GM12878 (cell line): ENCODE results near the gene PPP1R26. TPM values are rescaled to one million over a fixed set of nuclear protein-coding genes. Genes with fewer than 3 reads are reported as not detected.

Experiments
- ATAC-seq: fragments of 200-7000 bp; cut with Tn5 transposase; 3 replicates; pipeline ENCODE4 v1.9.1; 2020; ENCODE audit warnings: mild to moderate bottlenecking, moderate library complexity
- BruUV-seq: library from RNA; stranded (reverse); fragments of 400-500 nt; replicated peaks from 2 replicates; lab custom pipeline; 2021; lab: Mats Ljungman, UMichigan
- CTCF ChIA-PET: fragments of 300-600 bp; sonication (Branson Sonifier 250); formaldehyde crosslinking; extraction: SDS; loops from one replicate; lab custom pipeline; 2021; ENCODE audit warnings: inconsistent platforms; lab: Yijun Ruan, JAX
- POLR2A ChIA-PET: fragments of 350-600 bp; formaldehyde crosslinking; extraction: SDS; loops from one replicate; lab custom pipeline; 2021; ENCODE audit warnings: inconsistent platforms; lab: Charles Lee
- RAD21 ChIA-PET: fragments of 300-600 bp; sonication (Branson Sonifier 250); formaldehyde crosslinking; loops from one replicate; lab custom pipeline; 2023; ENCODE audit warnings: antibody characterized with exemption; ENCODE audit not compliant: unreplicated experiment; lab: Charles Lee
- SMC1A ChIA-PET: fragments of 300-600 bp; sonication (Branson Sonifier 250); formaldehyde crosslinking; loops from one replicate; lab custom pipeline; 2023; ENCODE audit not compliant: unreplicated experiment, uncharacterized antibody; lab: Charles Lee
- DNase-seq: peaks from one replicate; pipeline ENCODE4 v3.0.0-alpha.2; 2011; ENCODE audit warnings: low read depth, low spot score
- FAIRE-seq: peaks from 3 replicates; lab custom pipeline; 2011; peaks lifted over from hg19 to GRCh38; lab: Jason Lieb, UNC
- H2AFZ ChIP-seq: 2 replicates; pipeline ENCODE4 v1.6.0; 2011; ENCODE audit warnings: low read depth, low read length, control low read depth; ENCODE audit not compliant: control insufficient read depth
- H3K27ac ChIP-seq: 2 replicates; pipeline ENCODE4 v1.5.1; 2011; ENCODE audit warnings: control low read depth; ENCODE audit not compliant: control insufficient read depth, insufficient read depth
- H3K27me3 ChIP-seq, 2 experiments: replicated peaks in 1 of 2; 2 replicates each; pipeline versions ENCODE4 v1.6.0 to v1.6.1; 2011; ENCODE audit warnings: low read length in 1 of 2; ENCODE audit not compliant: control insufficient read depth in 2 of 2, insufficient read depth in 2 of 2
- H3K36me3 ChIP-seq, 2 experiments: 2 replicates each; pipeline ENCODE4 v1.5.1; 2011; ENCODE audit warnings: low read length in 1 of 2; ENCODE audit not compliant: control insufficient read depth in 2 of 2, insufficient read depth in 2 of 2
- H3K4me1 ChIP-seq: 2 replicates; pipeline ENCODE4 v1.6.1; 2011; ENCODE audit warnings: mild to moderate bottlenecking, low read length, moderate library complexity, mixed read lengths; ENCODE audit not compliant: control insufficient read depth, insufficient read depth
- H3K4me2 ChIP-seq: 2 replicates; pipeline ENCODE4 v1.6.0; 2011; ENCODE audit warnings: control low read depth; ENCODE audit not compliant: control insufficient read depth, insufficient read depth
- H3K4me3 ChIP-seq: fragments of 200-600 bp; sonication (generic); 2 replicates; pipeline ENCODE4 v1.5.1; 2016
- H3K79me2 ChIP-seq: 2 replicates; pipeline ENCODE4 v1.6.0; 2011; ENCODE audit warnings: low read length; ENCODE audit not compliant: control insufficient read depth, insufficient read depth
- H3K9ac ChIP-seq: 2 replicates; pipeline ENCODE4 v1.8.0; 2011; ENCODE audit warnings: low read length, control low read depth, mixed read lengths; ENCODE audit not compliant: control insufficient read depth, insufficient read depth
- H3K9me3 ChIP-seq: replicated peaks from 3 replicates; pipeline ENCODE4 v1.5.1; 2011; ENCODE audit warnings: mild to moderate bottlenecking, low read length; ENCODE audit not compliant: control insufficient read depth, insufficient read depth
- H4K20me1 ChIP-seq: 2 replicates; pipeline ENCODE4 v1.6.0; 2011; ENCODE audit not compliant: control insufficient read depth, insufficient read depth
- ATF7 ChIP-seq: fragments of 450-650 bp; IDR thresholded peaks from 2 replicates; pipeline ENCODE4 v1.6.1; 2016; ENCODE audit warnings: low read depth, mild to moderate bottlenecking
- BHLHE40 ChIP-seq, 2 experiments: fragments of 450-650 bp in 1 of 2; IDR thresholded peaks; 2 replicates each; pipeline ENCODE4 v1.6.1; 2011 to 2017; ENCODE audit warnings: low read depth in 2 of 2, borderline replicate concordance in 1 of 2, improper control_type of control experiment in 1 of 2, low read length in 1 of 2, mild to moderate bottlenecking in 1 of 2
- CREM ChIP-seq: IDR thresholded peaks from 2 replicates; pipeline ENCODE4 v1.6.1; 2014; ENCODE audit warnings: antibody characterized with exemption, low read depth
- CTCF ChIP-seq, 3 experiments: IDR thresholded peaks in 2 of 3; conservative IDR thresholded peaks in 1 of 3; 2 replicates each; pipeline ENCODE4 v1.5.1; 2011; ENCODE audit warnings: low read depth in 3 of 3, low read length in 3 of 3, mild to moderate bottlenecking in 3 of 3, control low read depth in 2 of 3, moderate library complexity in 2 of 3, inconsistent platforms in 1 of 3, mixed read lengths in 1 of 3; ENCODE audit not compliant: control insufficient read depth in 2 of 3, insufficient read depth in 1 of 3; ENCODE audit errors: extremely low read depth in 1 of 3
- GABPA ChIP-seq: IDR thresholded peaks from 2 replicates; pipeline ENCODE4 v1.6.1; 2014; ENCODE audit warnings: antibody characterized with exemption, low read depth, mild to moderate bottlenecking, inconsistent platforms
- HDGF ChIP-seq: fragments of 450-650 bp; IDR thresholded peaks from 2 replicates; pipeline ENCODE4 v1.6.1; 2016; ENCODE audit warnings: antibody characterized with exemption
- MXI1 ChIP-seq: fragments of 150-350 bp; IDR thresholded peaks from 2 replicates; pipeline ENCODE4 v1.6.1; 2011; ENCODE audit warnings: low read depth, mild to moderate bottlenecking, inconsistent platforms, low read length, improper control_type of control experiment
- POLR2A ChIP-seq: IDR thresholded peaks from 2 replicates; pipeline ENCODE4 v1.6.1; 2011; ENCODE audit warnings: low read depth, mild to moderate bottlenecking, low read length
- RBBP5 ChIP-seq: fragments of 200-600 bp; sonication (generic); conservative IDR thresholded peaks from 2 replicates; pipeline ENCODE4 v1.6.1; 2016
- RUNX3 ChIP-seq: IDR thresholded peaks from 2 replicates; pipeline ENCODE4 v1.6.1; 2012; ENCODE audit warnings: low read length, inconsistent platforms
- SMC3 ChIP-seq: IDR thresholded peaks from 2 replicates; pipeline ENCODE4 v1.6.1; 2011; ENCODE audit warnings: low read length, improper control_type of control experiment, borderline replicate concordance
- SUZ12 ChIP-seq: fragments of 200-600 bp; sonication (generic); IDR thresholded peaks from one replicate; pipeline ENCODE4 v1.6.1; 2018; ENCODE audit warnings: antibody characterized with exemption, mild to moderate bottlenecking; ENCODE audit not compliant: unreplicated experiment
- YBX1 ChIP-seq: fragments of 450-650 bp; IDR thresholded peaks from 2 replicates; pipeline ENCODE4 v1.6.1; 2016; ENCODE audit warnings: antibody characterized with exemption
- ZBTB4 ChIP-seq: fragments of 450-650 bp; formaldehyde crosslinking; IDR thresholded peaks from 2 replicates; pipeline ENCODE4 v1.4.0; 2022; ENCODE audit warnings: mild to moderate bottlenecking, moderate library complexity
- ZNF24 ChIP-seq: fragments of 450-650 bp; IDR thresholded peaks from 2 replicates; pipeline ENCODE4 v1.6.1; 2017; ENCODE audit warnings: antibody characterized with exemption, mild to moderate bottlenecking
- WGBS: methylation state at CpG from one replicate; pipeline ENCODE4 v1.1.6; 2016; ENCODE audit warnings: low lambda C conversion rate; ENCODE audit not compliant: insufficient replicate concordance, insufficient coverage; ENCODE audit errors: missing lambda C conversion rate; 5-methylcytosine and 5-hydroxymethylcytosine counted together
- in situ Hi-C: fragments of 300-500 bp; cut with MboI; formaldehyde crosslinking; loops from 9 replicates; pipeline ENCODE4 v1.14.3; 2018; ENCODE audit warnings: mixed read lengths
- intact Hi-C: fragments of 100-400 bp; cut with micrococcal nuclease; formaldehyde crosslinking; loops from one replicate; pipeline ENCODE4 v1.14.2; 2022; ENCODE audit not compliant: unreplicated experiment
- polyA plus RNA-seq, 11 experiments: library from polyadenylated mRNA; depleted of rRNA in 4 of 11; unstranded in 6 of 11; stranded (reverse) in 5 of 11; fragments of >200 nt; fragmentation: Nextera tagmentation in 4 of 11; fragmentation: Illumina TruSeq in 1 of 11; extraction: Ambion mirVana in 4 of 11; extraction: Trizol in 1 of 11; gene quantifications; 1 replicate in 1 of 11; 2 replicates in 10 of 11; pipeline versions ENCODE4 v1.2.1 to v1.2.3, GENCODE V29; 2011 to 2016; ENCODE audit warnings: inconsistent platforms in 2 of 11, missing spikeins in 2 of 11, low read depth in 1 of 11
- total RNA-seq, 4 experiments: library from RNA; depleted of rRNA in 3 of 4; stranded (reverse); fragments of >200 nt in 3 of 4; fragmentation: Illumina TruSeq in 1 of 4; extraction: Trizol in 1 of 4; gene quantifications; 2 replicates each; pipeline versions ENCODE4 v1.2.1 to v1.2.3, GENCODE V29; 2013 to 2021

PPP1R26 gene
- total and polyA plus RNA-seq, 10 of the 15 experiments (the other 5 are each of a cell fraction or from before 2014, with no cell fraction given), result 0.02 to 1.9 (median 0.18) TPM

GRCh38 chr9:135503371-135504261 lies 24.0 kb downstream of the PPP1R26 start (continued):
- no peak for TF ChIP-seq ZBTB4 (CRISPR knock-in tag)
- TF ChIP-seq, all 136 proteins: peak for 0

GRCh38 chr9:135504262-135505243 lies 25.0 kb downstream of the PPP1R26 start:
- CTCF ChIA-PET, result interaction anchor here (0.6 to 1.3 kb wide), 5 partner anchors 14 to 640 kb away, joined by 3 to 5 read pairs (median 3); no protein-coding TSS in a partner anchor
- peaks cover 10 to 22% of the 10 kb centered on the region in 2 experiments; a peak in 3 of 4 replicates for H3K36me3 ChIP-seq
- no peak overlapping the region for H2AFZ ChIP-seq
- no peak overlapping the region for H3K4me3 ChIP-seq
- SMC1A ChIA-PET, result no interaction called here
- no peak overlapping the region for H3K9ac ChIP-seq
- H4K20me1 ChIP-seq, result peaks cover 4% of the 10 kb centered on the region; the same call in 1 of the 2 replicates
- intact Hi-C loops, result no loop called here
- ATAC-seq (peak; percentile 18; the same call in 1 of the 3 replicates), DNase-seq (no peak), FAIRE-seq (peak; percentile 81)
- in situ Hi-C loops, result no loop called here
- RAD21 ChIA-PET, result no interaction called here
- WGBS, result 59% methylated on average over 21 of the region's 21 CpGs
- no peak overlapping the region for H3K4me2 ChIP-seq
- H3K9me3 ChIP-seq, result no peaks in the 10 kb centered on the region; the same call in 2 of the 3 replicates
- no peak overlapping the region for H3K27ac ChIP-seq
- H3K4me1 ChIP-seq, result peaks cover 12% of the 10 kb centered on the region
- H3K27me3 ChIP-seq, result no peaks in the 10 kb centered on the region
- peaks cover 14% of the 10 kb centered on the region for H3K79me2 ChIP-seq
- BruUV-seq, result no TSS peak
- POLR2A ChIA-PET, result no interaction called here
- TF ChIP-seq SMC3, result peak; percentile 18; the same call in 1 of the 2 replicates
- peak; percentile 15 to 53; a peak in 1 of 4 replicates for TF ChIP-seq BHLHE40 (IDR thresholded peaks at IDR 0.05; ENCODE audit: borderline replicate concordance in 1 of 2, low read depth in 2 of 2, low read length in 1 of 2)
- peak; percentile 65 for TF ChIP-seq POLR2A
- TF ChIP-seq SUZ12, result no peak
- no peak for TF ChIP-seq YBX1
- no peak for TF ChIP-seq MXI1
- TF ChIP-seq ZNF24, result no peak
- no peak for TF ChIP-seq GABPA
- TF ChIP-seq RUNX3, result no peak
- 0 out of 2 replicates have a peak, but pooled peaks have one; percentile 16 for TF ChIP-seq HDGF
- TF ChIP-seq RBBP5, result no peak
- TF ChIP-seq CTCF (IDR thresholded peaks at IDR 0.05 in 2 of 3, conservative IDR thresholded peaks at IDR 0.05 in 1 of 3; ENCODE audit: control insufficient read depth in 2 of 3, extremely low read depth in 1 of 3, insufficient read depth in 1 of 3, low read depth in 3 of 3, low read length in 3 of 3), result peak; percentile 71 to 90 (median 80)
- 0 out of 2 replicates have a peak, but pooled peaks have one; percentile 23 for TF ChIP-seq ATF7
- TF ChIP-seq CREM, result peak; percentile 22; the same call in 1 of the 2 replicates
